HFFc6 (cell line): ENCODE data around the gene AUTS2. TPM values are rescaled to one million over a fixed set of nuclear protein-coding genes. Genes with fewer than 3 reads are reported as not detected.

Experiments used
- DNase-seq: peaks from one replicate; pipeline ENCODE4 v3.0.0-alpha.2; 2018
- H3K27ac Mint-ChIP-seq: 2 replicates; pipeline ENCODE4 v1.8.0; 2020; ENCODE audit warnings: mild to moderate bottlenecking, mixed read lengths
- H3K27me3 Mint-ChIP-seq: 2 replicates; pipeline ENCODE4 v1.8.0; 2021; ENCODE audit warnings: mild to moderate bottlenecking, moderate library complexity, mixed read lengths; ENCODE audit not compliant: insufficient read depth
- H3K36me3 Mint-ChIP-seq: 2 replicates; pipeline ENCODE4 v1.8.0; 2021; ENCODE audit warnings: low read depth, mixed read lengths
- H3K4me1 Mint-ChIP-seq: 2 replicates; pipeline ENCODE4 v1.8.0; 2020; ENCODE audit warnings: low read depth, mixed read lengths
- H3K4me3 Mint-ChIP-seq: 2 replicates; pipeline ENCODE4 v1.8.0; 2020; ENCODE audit warnings: mild to moderate bottlenecking, moderate library complexity, mixed read lengths
- H3K9me3 Mint-ChIP-seq: 2 replicates; pipeline ENCODE4 v1.8.0; 2020; ENCODE audit warnings: mild to moderate bottlenecking, mixed read lengths
- CTCF ChIP-seq: fragments of 200-600 bp; sonication (generic); IDR thresholded peaks from 2 replicates; pipeline ENCODE4 v1.5.0; 2021; ENCODE audit warnings: antibody characterized with exemption, mild to moderate bottlenecking
- total RNA-seq, 6 experiments: library from RNA; stranded (reverse); fragmentation: NEBNext Ultra II Directional; extraction: Animal tissue kit (Norgen Biotek cat#: 25700); gene quantifications; 2 replicates in 1 of 6; 3 replicates in 5 of 6; pipeline ENCODE4 v1.2.3, GENCODE V29; 2021

The AUTS2 gene
- total RNA-seq, 6 experiments from 2014 or later: 0.02 to 0.19 (median 0.16) TPM; not detected in 2

DNA sequence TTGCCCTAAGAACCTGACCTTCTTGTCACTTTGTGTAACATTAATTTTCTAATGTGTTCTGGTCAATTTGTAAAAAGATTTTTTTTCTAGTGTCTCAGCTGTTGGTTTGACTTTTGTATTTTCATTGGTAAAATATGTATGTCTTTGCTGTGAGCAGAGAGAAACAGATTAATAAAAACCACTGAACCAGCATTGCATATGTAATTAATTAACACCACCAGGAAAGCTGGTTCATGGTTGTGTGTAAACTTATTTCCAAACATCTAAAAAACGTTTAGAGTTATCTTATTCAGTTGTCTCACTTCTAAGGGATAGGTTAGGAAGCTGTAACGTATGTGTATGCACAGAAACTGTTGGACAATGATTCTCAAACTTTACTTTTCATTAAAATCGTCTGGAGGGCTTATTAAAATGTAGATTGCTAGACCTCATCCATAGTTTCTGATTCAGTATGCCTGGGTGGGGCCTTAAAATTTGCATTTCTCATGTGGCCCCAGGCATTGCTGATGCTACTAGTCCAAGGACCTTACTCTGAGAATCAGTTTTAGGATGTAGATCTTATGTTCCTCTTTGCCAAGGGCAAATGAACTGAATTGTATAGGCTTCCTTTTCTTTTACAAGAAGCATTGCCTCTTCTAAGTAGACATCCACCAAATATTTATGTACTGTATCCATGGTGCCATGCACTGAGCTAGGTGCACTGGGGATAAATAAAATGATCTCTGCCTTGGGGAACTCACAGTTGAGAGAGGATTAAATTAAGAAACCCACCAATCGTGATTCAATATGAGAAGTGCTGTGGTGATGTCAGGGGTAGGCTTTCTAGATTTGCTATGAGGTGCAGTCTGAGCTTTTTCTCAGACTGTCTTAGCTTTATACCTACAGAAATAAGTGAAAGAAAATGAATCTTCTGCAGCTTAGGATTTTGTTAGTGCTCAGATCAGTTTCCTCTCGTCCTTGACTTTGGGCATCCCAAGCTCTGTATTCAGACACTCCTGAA is 98.7 kb downstream of the AUTS2 start:
- Mint-ChIP-seq H3K27ac (no peak overlapping the region), H3K27me3 (no peaks in the 10 kb centered on the region), H3K9me3 (peaks cover 44% of the 10 kb centered on the region), H3K4me1 (no peaks in the 10 kb centered on the region), H3K4me3 (no peak overlapping the region), H3K36me3 (no peaks in the 10 kb centered on the region)
- no peak for DNase-seq
- no peak for TF ChIP-seq CTCF

DNA sequence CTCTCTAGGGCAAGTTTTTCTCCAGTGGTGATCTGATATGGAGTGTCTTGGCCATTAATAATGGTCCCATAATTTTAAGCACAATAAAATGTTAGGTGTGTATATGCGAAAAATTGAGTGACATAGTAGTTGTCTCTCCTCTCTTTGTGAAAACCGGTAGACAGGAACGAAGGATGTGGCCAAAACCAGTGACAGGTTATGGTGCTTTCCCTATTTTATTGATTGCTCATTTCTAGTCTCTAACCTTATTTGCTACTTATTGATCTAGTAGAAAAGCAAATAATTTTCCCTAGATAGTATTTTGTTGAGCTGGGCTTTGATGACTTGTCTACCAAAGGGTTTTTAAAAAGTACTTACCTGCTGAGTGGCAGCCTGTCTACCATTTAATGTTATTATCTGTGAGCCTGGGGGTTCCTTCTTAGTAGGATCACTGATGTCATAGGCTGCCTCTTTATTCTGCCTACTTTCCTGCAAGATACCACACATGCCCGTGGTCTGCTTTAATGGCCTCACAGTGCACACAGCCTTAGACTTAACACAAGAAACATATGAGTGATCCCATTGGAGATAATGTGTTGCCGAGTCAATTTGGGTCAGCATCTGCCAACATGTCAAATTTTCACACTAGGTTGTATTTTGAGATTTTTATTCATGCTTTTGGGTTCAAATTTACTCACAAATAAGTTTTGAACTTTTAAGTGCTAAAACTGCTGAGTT is 100.0 kb downstream of the AUTS2 start:
- Mint-ChIP-seq H3K4me1 (no peaks in the 10 kb centered on the region), H3K27ac (no peak overlapping the region)
- no peak for TF ChIP-seq CTCF

GRCh38 chr7:69699931-69700330 is 101.7 kb downstream of the AUTS2 start:
- no peaks in the 10 kb centered on the region for H3K4me1 Mint-ChIP-seq
- no peak overlapping the region for H3K27ac Mint-ChIP-seq
- peaks cover 1% of the 10 kb centered on the region; the same call in 1 of the 2 replicates for H3K27me3 Mint-ChIP-seq
- peaks cover 28% of the 10 kb centered on the region for H3K9me3 Mint-ChIP-seq
- no peak overlapping the region for H3K4me3 Mint-ChIP-seq
- no peaks in the 10 kb centered on the region for H3K36me3 Mint-ChIP-seq
- no peak for DNase-seq
- TF ChIP-seq CTCF: no peak

More for the DNA sequence above, 100.0 kb downstream of the AUTS2 start:
- no peak for DNase-seq
- H3K9me3 Mint-ChIP-seq: peaks cover 36% of the 10 kb centered on the region
- H3K36me3 Mint-ChIP-seq: no peaks in the 10 kb centered on the region
- H3K27me3 Mint-ChIP-seq: no peaks in the 10 kb centered on the region
- no peak overlapping the region for H3K4me3 Mint-ChIP-seq

DNA sequence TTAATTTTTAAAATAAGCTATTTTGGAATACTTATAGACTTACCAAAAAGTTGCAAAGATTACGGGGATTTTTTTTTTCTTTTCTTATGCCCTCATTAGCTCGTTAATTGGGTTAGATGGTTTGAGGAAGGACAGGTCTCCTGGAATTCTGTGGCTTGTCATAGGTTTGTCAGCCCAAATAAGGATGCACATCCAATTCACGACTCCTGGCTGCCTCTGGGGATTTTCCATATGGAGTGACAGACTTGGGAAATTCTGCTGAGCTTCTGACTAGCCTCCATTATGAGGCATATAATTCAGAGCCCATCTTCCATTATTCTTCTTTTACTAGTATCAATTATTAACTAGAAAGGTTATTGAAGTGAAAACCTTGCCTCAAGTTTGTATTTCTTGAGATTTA is 102.1 kb downstream of the AUTS2 start:
- DNase-seq: no peak
- H3K27ac Mint-ChIP-seq: no peak overlapping the region
- peaks cover 1% of the 10 kb centered on the region; the same call in 1 of the 2 replicates for H3K27me3 Mint-ChIP-seq
- no peaks in the 10 kb centered on the region for H3K4me1 Mint-ChIP-seq
- TF ChIP-seq CTCF: no peak
- H3K9me3 Mint-ChIP-seq: peaks cover 28% of the 10 kb centered on the region
- no peaks in the 10 kb centered on the region for H3K36me3 Mint-ChIP-seq
- H3K4me3 Mint-ChIP-seq: no peak overlapping the region

- Mint-ChIP-seq H3K4me1 (no peaks in the 10 kb centered on the region), H3K27me3 (peaks cover 1% of the 10 kb centered on the region; the same call in 1 of the 2 replicates), H3K9me3 (peaks cover 32% of the 10 kb centered on the region), H3K27ac (no peak overlapping the region), H3K4me3 (no peak overlapping the region), H3K36me3 (no peaks in the 10 kb centered on the region)
- DNase-seq: no peak
- TF ChIP-seq CTCF: no peak
Measured at GRCh38 chr7:69701288-69701687, 103.0 kb downstream of the AUTS2 start.
